Adrenal gland (tissue), 12 donors: Measurements from ENCODE around the gene MARK2. TPM values are rescaled to one million over a fixed set of nuclear protein-coding genes. Genes with fewer than 3 reads are reported as not detected.

ENCODE experiments used
- DNase-seq, 7 donors: peaks; one replicate each; pipeline ENCODE4 v3.0.0-alpha.2; 2019 to 2020
- H3K27ac ChIP-seq, 5 donors: fragments of 200-600 bp; sonication (generic) in 4 of 5; 1 replicate in 3 of 5; 2 replicates in 2 of 5; pipeline versions ENCODE4 v1.5.1 to v1.8.0; 2016 to 2020; ENCODE audit warnings: mild to moderate bottlenecking in 1 of 5
- H3K27me3 ChIP-seq: fragments of 200-600 bp; 2 replicates; pipeline ENCODE4 v1.8.0; 2021
- H3K36me3 ChIP-seq, 2 donors: fragments of 200-600 bp; replicated peaks in 1 of 2; 1 replicate in 1 of 2; 2 replicates in 1 of 2; pipeline versions ENCODE4 v1.5.1 to v1.8.0; 2018 to 2022
- H3K4me1 ChIP-seq, 2 donors: fragments of 200-600 bp; replicated peaks in 1 of 2; 1 replicate in 1 of 2; 2 replicates in 1 of 2; pipeline versions ENCODE4 v1.5.1 to v1.8.0; 2018 to 2021
- H3K4me3 ChIP-seq, 4 donors: fragments of 200-600 bp; sonication (generic) in 3 of 4; one replicate each; pipeline ENCODE4 v1.5.1; 2016 to 2018
- H3K9me3 ChIP-seq, 3 donors: fragments of 200-600 bp; sonication (generic) in 1 of 3; replicated peaks in 1 of 3; 1 replicate in 2 of 3; 2 replicates in 1 of 3; pipeline versions ENCODE4 v1.5.1 to v1.8.0; 2016 to 2021
- POLR2A ChIP-seq, 2 donors: fragments of 450-650 bp; IDR thresholded peaks; one replicate each; pipeline ENCODE4 v1.6.1; 2017; ENCODE audit warnings: antibody characterized with exemption in 2 of 2, mild to moderate bottlenecking in 2 of 2, moderate library complexity in 1 of 2
- WGBS, 4 donors: extraction: QIAGEN DNeasy Blood & Tissue Kit in 2 of 4; methylation state at CpG; one replicate each; pipeline versions ENCODE4 v1.1.5 to v1.1.7; 2013 to 2017; 5-methylcytosine and 5-hydroxymethylcytosine counted together
- intact Hi-C, 2 donors: fragments of 100-400 bp; cut with DNase I; formaldehyde crosslinking; loops; one replicate each; pipeline versions ENCODE4 v1.14.1 to v1.15.0; 2022 to 2023
- polyA plus RNA-seq, 3 donors: library from polyadenylated mRNA; stranded (reverse); fragments of 200-250 nt in 2 of 3; fragments of 350-450 nt in 1 of 3; fragmentation: Illumina TruSeq in 1 of 3; extraction: RNeasy Lipid Tissue Mini Kit (QIAGEN cat#74804) in 1 of 3; gene quantifications; one replicate each; pipeline ENCODE4 v1.2.3, GENCODE V29; 2013 to 2014
- total RNA-seq, 9 donors: library from RNA; depleted of rRNA in 4 of 9; stranded (reverse); fragments of >200 nt in 4 of 9; fragments of 120-200 nt in 1 of 9; fragmentation: NEBNext Ultra II Directional in 1 of 9; extraction: Animal tissue kit (Norgen Biotek cat#: 25700) in 1 of 9; gene quantifications; one replicate each; pipeline versions ENCODE4 v1.1.0 to v1.2.4, GENCODE V29; 2013 to 2023
- TF ChIP-seq, protein P1 (sequence below), 6 experiments: fragments of 450-650 bp in 4 of 6; fragments of 200-600 bp in 2 of 6; sonication (generic) in 1 of 6; IDR thresholded peaks; 1 replicate in 5 of 6; 2 replicates in 1 of 6; pipeline versions ENCODE4 v1.5.1 to v1.8.0; 2016 to 2021; ENCODE audit warnings: antibody characterized with exemption in 6 of 6, mild to moderate bottlenecking in 2 of 6, moderate library complexity in 1 of 6
- donor health status: healthy with polysubstance abuse.
- donor health status: Bipolar disorder and iron deficiency.
- donor health status: DM: yes; HTN: yes; CAD: no.
- donor health status: DM: no; HTN: no; CAD: no.
- donor health status: DM: no; HTN: no; CAD: no.
- donor health status: DM: yes; HTN: yes; CAD: no.

The MARK2 gene
- total and polyA plus RNA-seq, 12 donors, result 7.3 to 39.7 (median 31.6) TPM

DNA sequence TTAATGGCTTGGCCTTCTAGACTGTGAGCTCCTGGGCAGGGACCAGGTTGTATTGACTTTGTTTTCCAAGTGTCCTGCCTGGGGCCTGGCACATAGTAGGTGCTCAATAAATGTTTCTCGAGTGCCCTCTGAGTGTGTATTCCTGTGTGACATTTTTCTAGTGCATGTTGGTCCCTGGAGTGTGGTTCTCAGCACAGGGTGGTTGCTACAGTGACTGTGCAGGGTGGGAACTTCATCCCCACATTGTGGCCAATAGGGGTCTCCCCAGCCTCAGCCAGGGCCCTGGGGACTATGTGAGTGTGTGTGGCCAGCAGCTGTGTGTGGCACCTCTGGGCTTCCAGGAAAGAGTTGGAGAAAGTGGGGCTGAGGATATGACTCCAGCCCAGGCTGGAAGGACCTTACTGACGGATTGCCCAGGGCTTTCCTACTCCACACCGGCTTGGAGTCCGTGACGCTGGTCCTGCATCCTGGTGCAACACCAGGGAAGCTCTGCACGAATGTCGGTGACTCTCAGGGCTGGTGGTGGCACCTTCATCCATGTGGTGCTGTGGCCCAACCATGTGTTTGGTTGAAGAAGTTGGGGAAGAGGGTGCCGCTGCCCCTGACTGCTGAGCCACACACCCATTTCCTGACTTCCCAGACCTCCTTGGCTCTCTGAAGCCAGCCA lies 9.0 kb upstream of the MARK2 start:
- Histone ChIP-seq H3K27ac (no peak overlapping the region), H3K36me3 (peaks cover 0 to 15% of the 10 kb centered on the region in 2 donors), H3K27me3 (no peaks in the 10 kb centered on the region), H3K4me1 (no peaks in the 10 kb centered on the region), H3K4me3 (no peak overlapping the region), H3K9me3 (no peaks in the 10 kb centered on the region)
- DNase-seq, result no peak
- intact Hi-C loops, result loop anchor here in 1 of 2 donors (10.0 kb wide), 1 partner anchor 315 kb away; no protein-coding TSS in a partner anchor
- no peak for TF ChIP-seq POLR2A (IDR thresholded peaks at IDR 0.05)
- TF ChIP-seq, protein P1, sequence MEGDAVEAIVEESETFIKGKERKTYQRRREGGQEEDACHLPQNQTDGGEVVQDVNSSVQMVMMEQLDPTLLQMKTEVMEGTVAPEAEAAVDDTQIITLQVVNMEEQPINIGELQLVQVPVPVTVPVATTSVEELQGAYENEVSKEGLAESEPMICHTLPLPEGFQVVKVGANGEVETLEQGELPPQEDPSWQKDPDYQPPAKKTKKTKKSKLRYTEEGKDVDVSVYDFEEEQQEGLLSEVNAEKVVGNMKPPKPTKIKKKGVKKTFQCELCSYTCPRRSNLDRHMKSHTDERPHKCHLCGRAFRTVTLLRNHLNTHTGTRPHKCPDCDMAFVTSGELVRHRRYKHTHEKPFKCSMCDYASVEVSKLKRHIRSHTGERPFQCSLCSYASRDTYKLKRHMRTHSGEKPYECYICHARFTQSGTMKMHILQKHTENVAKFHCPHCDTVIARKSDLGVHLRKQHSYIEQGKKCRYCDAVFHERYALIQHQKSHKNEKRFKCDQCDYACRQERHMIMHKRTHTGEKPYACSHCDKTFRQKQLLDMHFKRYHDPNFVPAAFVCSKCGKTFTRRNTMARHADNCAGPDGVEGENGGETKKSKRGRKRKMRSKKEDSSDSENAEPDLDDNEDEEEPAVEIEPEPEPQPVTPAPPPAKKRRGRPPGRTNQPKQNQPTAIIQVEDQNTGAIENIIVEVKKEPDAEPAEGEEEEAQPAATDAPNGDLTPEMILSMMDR (IDR thresholded peaks at IDR 0.05), result peak in 2 of 6 experiments; percentile 17 to 21
- 77 to 86% (median 84%) methylated on average over 8 of the region's 8 CpGs for WGBS, 4 donors

DNA sequence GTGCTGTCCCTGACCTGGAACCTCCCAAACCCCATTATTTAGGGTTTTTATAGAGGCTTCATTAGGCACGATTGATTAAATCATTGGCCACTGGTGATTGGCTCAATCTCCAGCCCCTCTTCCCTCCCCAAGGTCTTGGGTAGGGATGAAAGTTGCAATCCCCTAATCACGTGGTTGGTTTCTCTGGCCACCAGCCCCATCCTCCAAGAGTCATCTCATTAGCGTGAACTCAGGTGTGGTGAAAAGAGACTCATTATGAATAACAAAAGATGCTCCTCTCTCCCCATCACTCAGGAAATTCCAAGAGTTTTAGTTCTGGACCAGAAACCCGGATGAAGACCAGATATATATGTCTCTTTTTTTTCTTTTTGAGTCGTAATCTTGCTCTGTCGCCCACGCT lies 7.6 kb upstream of the MARK2 start:
- Histone ChIP-seq H3K9me3 (no peaks in the 10 kb centered on the region), H3K36me3 (peaks cover 0 to 8% of the 10 kb centered on the region in 2 donors), H3K4me3 (no peak overlapping the region), H3K4me1 (no peaks in the 10 kb centered on the region), H3K27ac (no peak overlapping the region), H3K27me3 (no peaks in the 10 kb centered on the region)
- DNase-seq, result no peak
- WGBS, 4 donors, result 65 to 75% (median 72%) methylated on average over 7 of the region's 7 CpGs
- intact Hi-C loops, result loop anchor here in 1 of 2 donors (10.0 kb wide), 1 partner anchor 313 kb away; no protein-coding TSS in a partner anchor
- no peak for TF ChIP-seq POLR2A (IDR thresholded peaks at IDR 0.05)
- TF ChIP-seq, protein P1 (IDR thresholded peaks at IDR 0.05), result no peak

DNA sequence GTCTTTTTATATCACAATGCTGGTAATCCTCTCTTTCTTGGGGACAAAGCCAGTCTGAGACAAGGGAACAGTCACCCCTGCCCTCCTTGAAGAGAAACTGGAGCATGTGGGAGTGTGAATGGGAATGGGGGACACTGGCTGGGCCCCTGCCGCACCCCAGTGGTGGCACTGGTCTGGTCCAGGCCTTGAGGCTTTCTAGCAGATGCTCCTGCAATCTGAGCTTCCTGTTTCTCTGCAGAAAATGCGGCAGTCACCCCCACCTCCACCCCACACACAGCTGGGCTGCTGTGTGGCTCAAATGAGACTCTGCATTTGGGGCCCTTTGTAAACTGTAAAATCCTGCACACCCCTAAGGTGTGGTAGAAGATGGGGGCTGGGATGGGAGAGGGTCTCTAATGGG lies 6.6 kb upstream of the MARK2 start:
- H3K27ac ChIP-seq, result no peak overlapping the region
- no peak overlapping the region for H3K4me3 ChIP-seq
- no peaks in the 10 kb centered on the region for H3K9me3 ChIP-seq
- no peaks in the 10 kb centered on the region for H3K36me3 ChIP-seq
- intact Hi-C loops, result loop anchor here in 1 of 2 donors (10.0 kb wide), 1 partner anchor 312 kb away; no protein-coding TSS in a partner anchor
- no peak for DNase-seq
- no peaks in the 10 kb centered on the region for H3K27me3 ChIP-seq
- TF ChIP-seq, protein P1 (IDR thresholded peaks at IDR 0.05), result no peak
- TF ChIP-seq POLR2A (IDR thresholded peaks at IDR 0.05), result no peak
- peaks cover 0 to under 1% of the 10 kb centered on the region in 2 donors for H3K4me1 ChIP-seq
- WGBS, 4 donors, result 61 to 94% (median 62%) methylated on average over 2 of the region's 2 CpGs; no CpG with 5 or more reads in 1 of the 4 donors

DNA sequence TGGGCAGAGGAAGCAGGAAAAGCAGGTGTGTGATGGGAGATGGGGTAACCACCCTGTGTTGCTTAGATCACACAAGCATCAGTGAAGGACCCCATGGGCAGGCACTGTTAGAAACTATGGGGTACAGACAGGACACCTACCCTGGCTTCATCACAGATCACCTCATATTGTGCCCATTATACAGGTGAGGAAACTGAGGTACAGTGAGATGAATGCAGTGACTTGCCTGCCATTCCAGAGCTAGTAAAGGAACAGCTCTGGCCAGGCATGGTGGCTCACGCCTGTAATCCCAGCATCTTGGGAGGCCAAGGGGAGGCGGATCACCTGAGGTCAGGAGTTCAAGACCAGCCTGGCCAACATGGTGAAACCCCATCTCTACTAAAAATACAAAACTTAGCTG lies 5.9 kb upstream of the MARK2 start:
- Histone ChIP-seq H3K9me3 (no peaks in the 10 kb centered on the region), H3K4me3 (no peak overlapping the region), H3K4me1 (peaks cover 7 to 8% of the 10 kb centered on the region in 2 donors), H3K36me3 (no peaks in the 10 kb centered on the region), H3K27ac (no peak overlapping the region), H3K27me3 (no peaks in the 10 kb centered on the region)
- 82 to 100% (median 89%) methylated on average over 2 of the region's 2 CpGs for WGBS, 4 donors
- intact Hi-C loops, result loop anchor here in 1 of 2 donors (10.0 kb wide), 1 partner anchor 312 kb away; no protein-coding TSS in a partner anchor
- no peak for TF ChIP-seq POLR2A (IDR thresholded peaks at IDR 0.05)
- TF ChIP-seq, protein P1 (IDR thresholded peaks at IDR 0.05), result no peak
- DNase-seq, result no peak
